Endothelial cell of umbilical vein (primary cell): Measurements from ENCODE around the gene LMAN2.

Experiments
- CTCF ChIP-seq, 2 donors: IDR thresholded peaks; 1 replicate in 1 of 2; 2 replicates in 1 of 2; pipeline ENCODE4 v1.5.1; 2011; ENCODE audit warnings: low read length in 2 of 2, mild to moderate bottlenecking in 2 of 2, moderate library complexity in 2 of 2, control low read depth in 1 of 2, inconsistent platforms in 1 of 2, low read depth in 1 of 2; ENCODE audit not compliant: insufficient read depth in 1 of 2; ENCODE audit errors: extremely low read depth in 1 of 2
- EZH2 ChIP-seq: IDR thresholded peaks from 2 replicates; pipeline ENCODE4 v1.6.1; 2012; ENCODE audit warnings: borderline replicate concordance, low read depth, mild to moderate bottlenecking, moderate library complexity, low read length, inconsistent platforms; ENCODE audit not compliant: severe bottlenecking
- FOS ChIP-seq: IDR thresholded peaks from 2 replicates; pipeline ENCODE4 v1.6.1; 2011; ENCODE audit warnings: mild to moderate bottlenecking, low read length, moderate library complexity, borderline replicate concordance; ENCODE audit not compliant: insufficient read depth
- GATA2 ChIP-seq: IDR thresholded peaks from 2 replicates; pipeline ENCODE4 v1.7.0; 2011; ENCODE audit warnings: low read depth, mild to moderate bottlenecking, moderate library complexity, mixed read lengths, low read length; ENCODE audit not compliant: insufficient read length, insufficient read depth
- JUN ChIP-seq: IDR thresholded peaks from 2 replicates; pipeline ENCODE4 v1.6.1; 2011; ENCODE audit warnings: borderline replicate concordance, low read depth; ENCODE audit not compliant: insufficient read length, insufficient read depth
- MAX ChIP-seq: IDR thresholded peaks from 2 replicates; pipeline ENCODE4 v1.6.1; 2011; ENCODE audit not compliant: insufficient read depth, insufficient read length
- MYC ChIP-seq: IDR thresholded peaks from one replicate; pipeline ENCODE4 v1.6.1; 2011; ENCODE audit warnings: mild to moderate bottlenecking, low read depth, low read length
- POLR2A ChIP-seq: IDR thresholded peaks from 2 replicates; pipeline ENCODE4 v1.6.1; 2012; ENCODE audit warnings: low read depth, mild to moderate bottlenecking, control low read depth, low read length
- POLR2AphosphoS5 ChIP-seq: IDR thresholded peaks from 2 replicates; pipeline ENCODE4 v1.6.1; 2012; ENCODE audit warnings: low read depth, mild to moderate bottlenecking, control low read depth, low read length, moderate library complexity; ENCODE audit not compliant: insufficient read depth

- no peak for TF ChIP-seq CTCF (IDR thresholded peaks at IDR 0.05; ENCODE audit: extremely low read depth in 1 of 2, insufficient read depth in 1 of 2, low read depth in 1 of 2, low read length in 2 of 2)
- no peak for TF ChIP-seq POLR2A
- no peak for TF ChIP-seq POLR2AphosphoS5
- no peak for TF ChIP-seq EZH2
- TF ChIP-seq MAX, result no peak
- TF ChIP-seq JUN, result no peak
- no peak for TF ChIP-seq MYC
- no peak for TF ChIP-seq FOS
- TF ChIP-seq GATA2, result no peak
Measured at GRCh38 chr5:177343777-177344176, 7.7 kb downstream of the LMAN2 start.
